Spleen (tissue), 11 donors: ENCODE results near the gene SPECC1. TPM values are rescaled to one million over a fixed set of nuclear protein-coding genes. Genes with fewer than 3 reads are reported as not detected.

ENCODE experiments used
- DNase-seq: peaks from one replicate; pipeline ENCODE4 v3.0.0-alpha.2; 2020
- H3K27ac ChIP-seq, 8 donors: fragments of 200-600 bp; sonication (generic) in 7 of 8; 1 replicate in 4 of 8; 2 replicates in 4 of 8; pipeline versions ENCODE4 v1.5.0 to v1.8.0; 2016 to 2021; ENCODE audit warnings: inconsistent platforms in 4 of 8, mild to moderate bottlenecking in 4 of 8, moderate library complexity in 1 of 8
- H3K27me3 ChIP-seq, 7 donors: fragments of 200-600 bp; sonication (generic) in 6 of 7; replicated peaks in 1 of 7; 1 replicate in 4 of 7; 2 replicates in 3 of 7; pipeline versions ENCODE4 v1.5.0 to v1.8.0; 2016 to 2021; ENCODE audit warnings: inconsistent platforms in 3 of 7, mild to moderate bottlenecking in 1 of 7
- H3K36me3 ChIP-seq, 6 donors: fragments of 200-600 bp; sonication (generic) in 5 of 6; 1 replicate in 4 of 6; 2 replicates in 2 of 6; pipeline versions ENCODE4 v1.5.0 to v1.8.0; 2016 to 2021; ENCODE audit warnings: inconsistent platforms in 2 of 6
- H3K4me1 ChIP-seq, 6 donors: fragments of 200-600 bp; sonication (generic) in 5 of 6; 1 replicate in 3 of 6; 2 replicates in 3 of 6; pipeline versions ENCODE4 v1.5.0 to v1.8.0; 2016 to 2021; ENCODE audit warnings: inconsistent platforms in 3 of 6
- H3K4me3 ChIP-seq, 8 donors: fragments of 200-600 bp; sonication (generic) in 7 of 8; 1 replicate in 4 of 8; 2 replicates in 4 of 8; pipeline versions ENCODE4 v1.5.0 to v1.8.0; 2016 to 2021; ENCODE audit warnings: inconsistent platforms in 4 of 8, mild to moderate bottlenecking in 4 of 8, moderate library complexity in 2 of 8
- H3K9me3 ChIP-seq, 8 donors: fragments of 200-600 bp; sonication (generic) in 7 of 8; 1 replicate in 4 of 8; 2 replicates in 4 of 8; pipeline versions ENCODE4 v1.5.0 to v1.8.0; 2016 to 2021; ENCODE audit warnings: inconsistent platforms in 4 of 8
- POLR2A ChIP-seq, 3 donors: fragments of 450-650 bp; IDR thresholded peaks; one replicate each; pipeline ENCODE4 v1.5.1; 2017; ENCODE audit warnings: antibody characterized with exemption in 3 of 3, mild to moderate bottlenecking in 1 of 3
- POLR2AphosphoS5 ChIP-seq, 3 donors: sonication (generic); formaldehyde crosslinking; IDR thresholded peaks; one replicate each; pipeline ENCODE4 v1.5.1; 2017; ENCODE audit warnings: antibody characterized with exemption in 3 of 3
- WGBS, 5 donors: extraction: QIAGEN DNeasy Blood & Tissue Kit in 3 of 5; methylation state at CpG; one replicate each; pipeline versions ENCODE4 v1.1.5 to v1.1.7; 2013 to 2018; 5-methylcytosine and 5-hydroxymethylcytosine counted together
- intact Hi-C: fragments of 100-400 bp; cut with DNase I; formaldehyde crosslinking; loops from one replicate; pipeline ENCODE4 v1.15.0; 2023; ENCODE audit warnings: low total_unique reads
- polyA plus RNA-seq, 3 donors: library from polyadenylated mRNA; stranded (reverse); fragments of 200-250 nt; gene quantifications; one replicate each; pipeline ENCODE4 v1.2.1, GENCODE V29; 2013
- total RNA-seq, 7 donors: library from RNA; depleted of rRNA in 3 of 7; stranded (reverse); fragments of >200 nt in 3 of 7; fragmentation: NEBNext Ultra II Directional in 4 of 7; extraction: Animal tissue kit (Norgen Biotek cat#: 25700) in 4 of 7; gene quantifications; one replicate each; pipeline versions ENCODE4 v1.1.0 to v1.2.1, GENCODE V29; 2016 to 2021
- TF ChIP-seq, protein P1 (sequence below), 11 experiments: fragments of 200-600 bp in 7 of 11; fragments of 450-650 bp in 4 of 11; sonication (generic) in 4 of 11; IDR thresholded peaks in 8 of 11; conservative IDR thresholded peaks in 3 of 11; 1 replicate in 7 of 11; 2 replicates in 4 of 11; pipeline versions ENCODE4 v1.4.0 to v1.8.0; 2016 to 2021; ENCODE audit warnings: antibody characterized with exemption in 11 of 11, inconsistent platforms in 4 of 11, mild to moderate bottlenecking in 1 of 11
- donor health status: healthy with polysubstance abuse.
- donor health status: DM: no; HTN: no; CAD: no; lungs with moderate emphysema.
- donor health status: DM: no; HTN: no; CAD: no.
- donor health status: Bipolar disorder and iron deficiency.
- donor health status: healthy.
- donor health status: DM: no; HTN: no; CAD: no.
- donor health status: DM: yes; HTN: yes; CAD: no.

Gene SPECC1
- total and polyA plus RNA-seq, 10 donors = 7.4 to 129 (median 84.8) TPM

DNA sequence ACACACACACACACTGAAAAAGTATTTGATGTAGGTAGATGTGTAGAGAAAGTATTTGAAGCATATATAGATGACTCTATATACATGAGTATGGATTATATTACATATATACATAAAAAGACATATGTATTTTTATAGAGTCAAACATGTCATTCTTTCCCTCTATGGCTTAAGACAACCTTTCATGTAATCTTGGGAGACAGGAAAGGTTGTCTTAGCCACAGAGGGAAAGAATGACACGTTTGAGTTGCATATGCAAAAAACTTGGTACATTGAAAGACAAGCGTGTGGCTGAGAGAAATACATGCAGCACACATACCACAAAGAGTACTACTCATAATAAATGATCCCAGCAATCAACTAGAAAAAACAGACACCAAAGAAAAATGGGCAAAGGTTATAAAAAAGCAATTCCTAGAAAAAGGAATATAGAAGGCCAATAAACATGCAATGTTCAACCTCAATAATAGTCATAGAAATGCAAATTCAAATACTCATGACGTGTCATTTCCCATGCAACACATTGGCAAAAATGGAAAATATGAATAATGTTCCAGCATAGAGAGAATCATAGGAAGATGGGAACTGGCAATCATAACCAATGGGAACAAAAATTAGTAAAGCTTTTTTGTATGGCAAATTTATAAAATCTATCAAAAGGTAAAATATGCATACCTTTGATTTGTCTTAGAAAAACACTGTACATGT, 69.0 kb downstream of the SPECC1 start:
- Histone ChIP-seq H3K27me3 (no peaks in the 10 kb centered on the region), H3K27ac (no peak overlapping the region), H3K36me3 (no peaks in the 10 kb centered on the region), H3K9me3 (no peaks in the 10 kb centered on the region), H3K4me3 (no peak overlapping the region), H3K4me1 (peaks cover 0 to 41% (median 18%) of the 10 kb centered on the region in 6 donors)
- 49 to 67% (median 62%) methylated on average over 3 of the region's 3 CpGs for WGBS, 5 donors
- intact Hi-C loops = no loop called here
- TF ChIP-seq POLR2A (IDR thresholded peaks at IDR 0.05) = no peak
- TF ChIP-seq, protein P1, sequence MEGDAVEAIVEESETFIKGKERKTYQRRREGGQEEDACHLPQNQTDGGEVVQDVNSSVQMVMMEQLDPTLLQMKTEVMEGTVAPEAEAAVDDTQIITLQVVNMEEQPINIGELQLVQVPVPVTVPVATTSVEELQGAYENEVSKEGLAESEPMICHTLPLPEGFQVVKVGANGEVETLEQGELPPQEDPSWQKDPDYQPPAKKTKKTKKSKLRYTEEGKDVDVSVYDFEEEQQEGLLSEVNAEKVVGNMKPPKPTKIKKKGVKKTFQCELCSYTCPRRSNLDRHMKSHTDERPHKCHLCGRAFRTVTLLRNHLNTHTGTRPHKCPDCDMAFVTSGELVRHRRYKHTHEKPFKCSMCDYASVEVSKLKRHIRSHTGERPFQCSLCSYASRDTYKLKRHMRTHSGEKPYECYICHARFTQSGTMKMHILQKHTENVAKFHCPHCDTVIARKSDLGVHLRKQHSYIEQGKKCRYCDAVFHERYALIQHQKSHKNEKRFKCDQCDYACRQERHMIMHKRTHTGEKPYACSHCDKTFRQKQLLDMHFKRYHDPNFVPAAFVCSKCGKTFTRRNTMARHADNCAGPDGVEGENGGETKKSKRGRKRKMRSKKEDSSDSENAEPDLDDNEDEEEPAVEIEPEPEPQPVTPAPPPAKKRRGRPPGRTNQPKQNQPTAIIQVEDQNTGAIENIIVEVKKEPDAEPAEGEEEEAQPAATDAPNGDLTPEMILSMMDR (IDR thresholded peaks at IDR 0.05 in 8 of 11, conservative IDR thresholded peaks at IDR 0.05 in 3 of 11) = no peak
- TF ChIP-seq POLR2AphosphoS5 (IDR thresholded peaks at IDR 0.05) = no peak
- no peak for DNase-seq

DNA sequence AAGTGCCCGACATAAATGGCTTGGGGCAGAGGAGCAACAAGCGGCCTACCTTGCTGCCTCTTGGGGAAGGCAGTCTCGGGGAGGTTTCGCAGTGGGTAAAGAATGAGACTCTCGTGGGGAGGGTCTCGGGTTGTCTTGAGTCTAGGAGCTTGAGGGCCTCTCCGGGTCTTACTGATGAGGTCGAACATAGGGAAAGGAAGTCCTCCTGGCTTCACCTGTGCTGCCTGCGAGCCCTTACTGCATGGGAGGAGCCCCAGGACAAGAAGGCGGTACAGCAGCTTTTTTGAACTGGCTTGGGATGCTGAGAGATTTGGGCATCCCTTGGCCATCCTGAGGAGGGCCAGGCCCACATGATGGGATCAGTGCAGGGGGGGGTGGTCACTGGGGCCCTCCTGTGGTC, 71.4 kb downstream of the SPECC1 start:
- DNase-seq = no peak
- Histone ChIP-seq H3K4me3 (no peak overlapping the region), H3K27ac (no peak overlapping the region), H3K27me3 (no peaks in the 10 kb centered on the region), H3K36me3 (no peaks in the 10 kb centered on the region), H3K9me3 (no peaks in the 10 kb centered on the region), H3K4me1 (peaks cover 0 to 18% (median 0%) of the 10 kb centered on the region in 6 donors)
- 90 to 95% (median 92%) methylated on average over 10 of the region's 10 CpGs for WGBS, 5 donors
- TF ChIP-seq, protein P1 (IDR thresholded peaks at IDR 0.05 in 8 of 11, conservative IDR thresholded peaks at IDR 0.05 in 3 of 11) = no peak
- no peak for TF ChIP-seq POLR2A (IDR thresholded peaks at IDR 0.05)
- TF ChIP-seq POLR2AphosphoS5 (IDR thresholded peaks at IDR 0.05) = no peak
- intact Hi-C loops = no loop called here

DNA sequence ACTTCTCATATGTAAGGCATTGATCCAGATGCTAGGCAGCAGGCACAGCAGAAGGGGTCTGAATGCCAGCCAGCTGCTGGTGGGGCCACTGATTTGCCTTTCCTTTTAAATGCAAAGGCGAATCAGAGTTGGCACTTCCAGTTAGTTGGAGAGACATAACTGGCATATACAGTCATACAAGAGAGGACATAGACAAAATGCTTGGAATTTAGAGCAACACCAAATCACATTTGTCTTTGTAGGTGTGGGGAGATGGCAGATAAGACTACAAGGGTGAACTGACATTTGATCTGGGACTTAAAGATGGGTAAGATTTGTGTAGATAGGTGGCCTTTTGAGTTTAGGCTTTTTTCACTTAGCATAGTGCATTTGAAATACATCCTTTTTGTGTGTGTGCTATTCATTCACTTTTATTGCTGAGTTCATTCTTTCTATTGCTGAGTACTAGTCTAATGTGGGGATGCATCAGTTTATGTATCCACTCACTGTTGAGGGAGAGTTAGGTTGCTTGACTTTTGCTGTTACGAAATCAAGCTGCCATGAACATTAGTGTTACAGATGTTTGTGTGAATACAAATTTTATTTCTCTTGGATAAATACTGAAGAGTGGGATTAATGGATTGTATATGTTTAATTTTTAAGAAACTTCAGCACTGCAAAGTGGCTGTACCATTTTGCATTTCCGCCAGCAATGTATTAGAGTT, 74.1 kb downstream of the SPECC1 start:
- DNase-seq = no peak
- no peaks in the 10 kb centered on the region for H3K9me3 ChIP-seq
- WGBS, 5 donors = 91 to 96% (median 95%) methylated on average over 3 of the region's 3 CpGs
- H3K36me3 ChIP-seq = no peaks in the 10 kb centered on the region
- TF ChIP-seq, protein P1 (IDR thresholded peaks at IDR 0.05 in 8 of 11, conservative IDR thresholded peaks at IDR 0.05 in 3 of 11) = no peak
- TF ChIP-seq POLR2AphosphoS5 (IDR thresholded peaks at IDR 0.05) (no peak), POLR2A (IDR thresholded peaks at IDR 0.05) (no peak)
- H3K27ac ChIP-seq = no peak overlapping the region
- H3K4me3 ChIP-seq = no peak overlapping the region
- no peaks in the 10 kb centered on the region for H3K27me3 ChIP-seq
- H3K4me1 ChIP-seq = no peaks in the 10 kb centered on the region
- intact Hi-C loops = no loop called here

DNA sequence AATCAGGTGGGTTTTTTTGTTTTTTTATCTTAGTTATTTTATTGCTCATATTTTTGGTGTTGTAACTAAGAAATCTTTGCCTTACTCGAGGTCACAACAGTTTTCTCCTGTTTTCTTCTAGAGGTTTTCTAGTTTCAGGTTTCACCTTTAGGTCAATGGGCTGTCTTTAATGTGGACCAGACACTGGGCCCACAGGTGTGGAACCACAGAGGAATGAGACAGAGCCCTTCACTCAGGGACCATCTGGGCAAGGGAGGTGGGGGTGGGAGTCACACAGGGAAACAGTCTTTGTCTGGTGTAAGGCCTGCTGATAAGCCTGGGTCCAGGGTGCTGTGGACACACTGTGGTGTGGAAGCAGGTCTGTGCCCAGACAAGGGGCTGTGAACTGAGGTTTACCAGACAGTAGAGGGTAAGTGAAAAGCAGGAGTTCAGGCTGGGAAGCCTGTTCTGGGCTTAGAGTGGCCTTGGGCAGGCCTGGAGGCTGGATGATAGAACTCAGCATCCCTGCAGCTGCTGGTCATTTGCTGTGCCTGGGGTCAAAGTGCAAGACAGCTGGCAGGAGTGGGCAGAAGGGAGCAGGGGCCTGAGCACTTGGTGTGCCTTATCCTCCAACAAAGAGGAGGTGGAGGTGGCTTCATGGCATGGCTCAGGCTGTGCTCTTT, 75.6 kb downstream of the SPECC1 start:
- no peaks in the 10 kb centered on the region for H3K27me3 ChIP-seq
- no peak overlapping the region for H3K27ac ChIP-seq
- TF ChIP-seq POLR2AphosphoS5 (IDR thresholded peaks at IDR 0.05) (no peak), POLR2A (IDR thresholded peaks at IDR 0.05) (no peak)
- TF ChIP-seq, protein P1 (IDR thresholded peaks at IDR 0.05 in 8 of 11, conservative IDR thresholded peaks at IDR 0.05 in 3 of 11) = no peak
- intact Hi-C loops = no loop called here
- no peak overlapping the region for H3K4me3 ChIP-seq
- H3K9me3 ChIP-seq = no peaks in the 10 kb centered on the region
- no peaks in the 10 kb centered on the region for H3K36me3 ChIP-seq
- H3K4me1 ChIP-seq = peaks cover 0 to 5% (median under 1%) of the 10 kb centered on the region in 6 donors
- DNase-seq = no peak
- WGBS, 5 donors = 57 to 74% (median 66%) methylated on average over 1 of the region's 1 CpG
